HG03039 (cell line): ENCODE data around the gene MID1.

ENCODE experiments used
- ATAC-seq: cut with Tn5 transposase; IDR thresholded peaks from one replicate; pipeline ENCODE4 v1.9.1; 2021; ENCODE audit warnings: mild to moderate bottlenecking, moderate library complexity; ENCODE audit not compliant: unreplicated experiment

Gene MID1

DNA sequence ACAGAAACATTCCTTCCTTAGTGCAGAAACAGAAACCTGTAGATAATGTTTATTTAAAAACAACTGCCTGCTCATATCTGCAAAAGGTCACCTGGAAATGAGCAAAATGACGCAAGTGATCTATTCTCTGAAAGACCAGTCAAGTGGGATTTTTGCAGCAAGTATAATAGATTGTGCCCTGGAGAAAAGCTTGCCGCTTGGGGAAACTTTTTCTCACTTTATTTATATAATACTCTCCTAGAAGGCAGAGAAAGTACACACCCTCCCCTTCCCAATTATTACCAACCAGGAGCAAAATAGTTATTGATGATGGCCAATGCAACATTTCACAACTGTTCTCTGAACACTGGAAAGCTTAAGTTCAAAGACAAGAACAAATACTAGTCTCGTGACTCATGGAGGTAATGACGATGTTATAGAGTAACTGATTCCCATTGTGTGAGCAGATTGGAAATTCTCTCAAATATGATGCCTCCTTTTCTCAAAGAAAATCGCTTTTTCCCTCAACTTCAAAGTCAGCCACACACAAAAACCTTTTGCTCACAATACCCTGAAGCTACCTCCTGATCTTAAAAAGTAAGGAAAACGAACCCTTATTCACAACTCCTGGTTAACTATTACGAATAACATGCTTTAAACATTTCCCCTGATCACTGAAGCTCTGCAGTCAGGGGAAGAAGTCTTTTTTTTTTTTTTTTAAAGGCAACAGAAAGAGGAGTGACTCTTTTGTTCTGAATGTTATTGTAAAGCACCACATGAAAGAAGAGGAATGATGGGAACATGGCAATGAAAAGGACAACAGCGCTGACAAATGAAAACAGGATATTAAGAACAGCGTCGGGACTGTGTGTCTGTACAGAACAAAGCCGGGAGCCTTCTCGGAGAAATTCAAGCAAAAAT, 41.0 kb downstream of the MID1 start:
- no peak for ATAC-seq

DNA sequence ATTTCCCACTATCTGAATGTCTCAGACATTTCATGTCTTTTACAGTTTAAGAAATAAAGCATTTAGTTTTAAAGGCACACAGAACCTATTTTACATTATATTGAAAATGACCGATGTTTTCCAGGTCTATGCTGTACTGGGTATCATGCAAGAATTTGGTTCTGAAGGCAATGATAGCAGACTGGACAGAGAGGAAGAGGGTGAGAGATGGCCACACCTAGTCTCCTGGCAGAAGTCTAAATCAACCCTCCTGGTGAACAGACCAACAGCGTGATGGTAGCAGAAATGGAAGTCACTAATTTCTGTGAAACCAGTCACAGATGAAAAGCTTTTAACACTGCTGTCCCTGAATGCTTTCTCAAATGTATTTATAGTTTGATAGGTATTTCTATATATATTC, 41.9 kb downstream of the MID1 start:
- ATAC-seq, result no peak

DNA sequence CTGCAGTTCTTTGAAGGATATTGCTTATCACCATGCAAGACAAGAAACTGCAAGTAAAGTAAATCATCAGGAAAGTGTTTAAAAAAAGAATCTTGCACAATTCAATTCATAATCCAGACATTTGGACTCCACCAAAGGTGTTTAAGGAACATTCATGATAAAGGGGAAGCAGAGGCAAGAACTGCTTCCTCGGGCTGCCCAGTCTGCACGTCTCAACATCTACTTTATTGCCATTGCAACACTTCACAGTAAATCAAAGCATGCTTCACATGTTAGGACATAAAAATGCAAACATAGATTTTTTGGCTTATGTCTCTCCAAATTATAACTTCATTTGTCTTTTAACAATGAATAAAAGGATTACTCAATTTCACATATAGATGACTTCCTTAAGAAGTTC, 42.5 kb downstream of the MID1 start:
- ATAC-seq, result no peak

DNA sequence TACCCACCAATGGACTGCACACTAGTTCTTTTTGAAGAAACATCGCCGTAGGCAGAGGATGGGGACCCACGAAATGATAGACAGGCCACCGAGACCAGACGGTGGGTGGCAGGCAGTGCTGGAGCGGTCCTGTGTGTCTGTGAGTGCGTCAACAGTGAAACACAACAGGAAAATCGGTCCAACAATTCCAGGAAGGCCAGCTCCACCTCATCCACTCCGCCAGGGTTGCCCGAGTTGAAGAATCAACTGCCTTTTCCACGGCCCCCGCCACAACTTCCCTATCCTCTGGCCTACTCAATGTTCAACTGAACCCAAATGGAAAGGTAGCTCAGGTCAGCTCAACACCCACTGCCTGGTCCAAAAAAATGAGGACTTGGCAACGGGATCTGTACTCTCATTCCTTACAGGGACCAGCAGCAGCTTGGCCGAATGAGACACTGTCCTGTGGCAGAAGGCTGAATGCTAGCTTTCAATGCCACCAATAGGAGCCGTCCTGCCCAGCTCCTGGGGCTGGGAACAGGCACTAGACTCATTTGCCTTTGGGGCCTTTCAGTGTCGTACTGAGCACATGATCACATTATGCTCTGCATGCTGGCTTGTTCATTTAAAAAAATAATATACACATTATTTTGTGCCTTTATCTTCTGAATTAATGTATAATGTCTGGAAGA, 43.5 kb downstream of the MID1 start:
- ATAC-seq, result no peak

DNA sequence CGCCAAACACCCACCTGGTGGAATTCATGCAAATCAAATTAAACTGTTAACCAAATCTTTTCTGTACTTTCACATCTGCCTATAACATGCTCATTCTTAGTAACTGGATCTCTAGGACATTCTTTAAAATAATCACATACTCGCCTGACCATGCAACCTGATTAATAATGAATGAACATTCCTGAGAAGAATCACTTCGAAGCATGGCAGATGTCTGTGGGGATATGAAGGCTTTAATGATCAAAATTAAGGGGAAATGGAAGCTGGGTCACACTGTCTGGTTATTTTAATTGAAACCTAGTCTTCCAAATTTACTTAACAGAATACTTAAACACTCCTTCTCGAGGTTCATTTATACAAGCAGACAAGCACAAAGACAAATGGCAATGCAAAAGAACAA, 44.2 kb downstream of the MID1 start:
- ATAC-seq, result no peak

DNA sequence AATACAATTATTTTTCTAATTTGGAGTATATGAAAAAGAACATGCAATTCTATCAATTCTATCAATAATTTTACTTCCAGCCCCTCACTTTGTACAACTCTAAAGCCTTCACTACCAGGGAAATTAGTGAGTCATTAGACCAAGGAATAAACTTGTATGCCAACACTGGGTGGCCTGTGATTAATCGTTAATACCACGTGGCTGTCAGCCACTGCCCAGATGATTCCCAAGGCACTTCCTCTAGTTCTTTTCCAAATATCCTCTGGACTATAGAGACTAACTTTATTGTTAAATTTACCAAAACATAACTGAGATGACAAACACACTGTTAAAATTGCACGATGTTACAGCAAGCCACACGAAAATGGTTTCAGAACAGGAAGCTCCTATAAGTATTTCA, 45.7 kb downstream of the MID1 start:
- ATAC-seq, result no peak

DNA sequence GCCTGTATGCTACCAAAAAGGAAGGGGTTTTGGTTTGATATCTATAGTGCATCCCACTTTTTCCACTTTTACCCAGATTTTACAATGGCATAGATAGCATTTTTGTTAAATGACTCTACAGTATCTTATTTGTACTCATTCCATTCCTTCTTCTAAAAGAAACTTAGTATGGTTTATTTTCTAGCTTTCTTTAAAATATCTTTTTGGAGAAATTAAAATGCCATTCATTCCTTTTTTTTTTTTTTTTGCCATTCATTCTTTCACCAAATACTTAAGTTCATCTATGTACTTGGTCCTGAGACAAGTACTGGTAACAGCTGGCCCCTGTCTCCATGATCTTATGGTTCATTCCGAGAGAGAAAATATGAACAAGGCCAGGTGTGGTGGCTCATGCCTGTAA, 49.1 kb downstream of the MID1 start:
- ATAC-seq, result no peak

DNA sequence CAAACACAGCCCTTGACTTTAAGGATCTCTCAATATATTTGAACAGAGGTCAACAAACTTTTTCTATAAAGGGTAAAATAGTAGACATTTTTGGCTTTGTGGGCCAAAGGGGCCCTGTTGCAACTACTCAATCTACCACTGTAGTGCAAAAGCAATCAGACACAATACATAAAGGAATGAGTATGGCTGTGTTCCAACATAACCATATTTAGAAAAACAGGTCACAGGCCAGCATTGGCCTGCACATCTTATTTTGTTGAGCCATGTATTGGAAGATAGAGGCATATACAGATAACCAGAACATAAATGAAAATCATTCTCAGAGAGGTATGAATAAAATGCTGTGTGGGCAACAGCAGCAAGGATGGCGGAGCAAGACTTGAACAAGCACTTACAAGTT, 49.8 kb downstream of the MID1 start:
- no peak for ATAC-seq

DNA sequence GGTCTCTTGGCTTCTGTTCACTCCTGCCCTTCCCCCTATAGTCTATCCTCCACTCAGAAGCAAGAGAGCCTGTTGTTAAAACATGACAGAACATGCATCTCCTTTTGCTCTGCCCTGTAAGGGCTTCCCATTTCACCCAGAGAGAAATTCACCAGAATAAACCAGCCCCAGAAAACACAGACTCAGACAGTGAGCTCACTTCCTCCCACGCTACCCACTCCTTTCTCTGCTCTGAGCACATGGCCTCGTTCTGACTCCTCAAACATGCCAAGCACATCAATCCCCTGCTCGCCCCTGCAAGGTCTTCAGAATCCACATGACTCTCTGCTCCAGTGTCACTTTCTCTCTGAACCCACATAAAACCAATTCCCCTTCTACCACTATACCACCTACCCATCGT, 50.4 kb downstream of the MID1 start:
- ATAC-seq, result no peak

DNA sequence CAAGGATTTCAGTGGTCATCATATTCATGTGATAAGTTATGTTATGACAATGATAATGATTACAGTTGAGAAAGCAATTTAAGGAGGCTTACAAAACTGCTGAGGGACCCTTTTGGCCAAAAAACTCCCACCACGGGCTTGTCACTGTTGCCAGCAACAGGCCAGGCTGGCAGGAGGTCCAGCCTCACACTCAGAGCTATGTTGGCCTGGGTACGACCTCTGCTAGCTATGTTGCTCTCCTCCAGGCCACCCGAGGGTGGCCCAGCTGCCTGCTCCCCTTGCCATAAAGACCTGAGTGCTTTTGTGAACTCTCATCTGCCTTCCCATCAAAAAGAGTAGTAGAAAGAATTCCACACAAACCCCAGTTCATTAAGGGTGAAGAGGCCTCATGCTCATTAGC, 52.0 kb downstream of the MID1 start:
- ATAC-seq, result no peak

DNA sequence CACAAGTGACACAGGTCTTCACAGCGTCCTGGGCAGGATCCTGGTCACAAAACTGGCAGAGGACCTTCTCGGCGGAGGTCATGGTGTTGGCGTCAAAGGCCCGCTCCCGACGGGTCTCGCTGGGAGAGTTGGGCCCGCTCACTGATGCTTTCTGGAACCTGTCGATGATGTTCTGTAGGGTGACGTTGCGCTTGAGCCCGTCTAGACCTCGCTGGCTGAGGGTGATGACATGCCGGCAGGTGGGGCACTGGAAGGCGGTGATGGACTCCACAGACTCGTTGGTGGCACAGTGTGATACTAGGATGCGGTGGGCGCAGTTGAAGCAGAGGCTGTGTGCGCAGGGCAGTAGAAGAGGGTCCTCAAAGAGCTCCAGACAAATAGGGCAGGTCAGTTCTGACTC, 53.2 kb downstream of the MID1 start:
- no peak for ATAC-seq

DNA sequence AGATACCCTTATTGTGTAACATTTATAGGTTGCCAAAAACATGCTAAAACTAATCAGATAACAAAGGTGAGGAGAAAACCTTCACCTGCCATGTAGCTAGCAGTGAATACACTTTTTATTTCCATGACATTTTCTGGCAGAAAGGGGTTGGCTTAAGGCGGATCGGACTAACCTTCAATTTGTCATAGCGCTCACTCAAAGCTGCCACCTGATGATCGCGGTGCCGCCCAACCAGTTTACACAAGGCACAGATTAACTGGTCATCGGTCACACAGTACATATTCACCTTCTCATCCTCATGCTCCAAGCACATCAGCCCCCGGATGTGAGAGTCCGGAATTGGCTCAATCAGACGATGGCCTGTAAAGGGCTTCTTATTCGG, 53.7 kb downstream of the MID1 start:
- ATAC-seq, result no peak

DNA sequence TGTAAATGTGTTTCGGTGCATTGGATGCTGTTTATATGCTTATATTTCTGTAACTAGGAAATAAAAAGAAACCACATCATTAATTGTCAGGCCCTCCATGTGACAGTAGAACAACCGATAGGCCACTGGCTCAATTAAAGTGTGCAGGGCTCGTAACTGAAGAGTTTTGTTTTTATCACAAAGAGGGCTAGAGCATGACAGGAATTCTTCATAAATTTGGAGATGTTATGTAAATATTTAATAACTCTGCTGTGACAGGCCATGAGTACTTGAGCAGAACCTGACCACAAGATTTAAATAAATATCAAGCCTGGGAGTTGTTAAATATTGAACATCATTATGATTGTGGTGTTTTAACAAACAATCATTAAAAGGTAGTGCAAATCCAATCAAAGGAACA, 55.9 kb downstream of the MID1 start:
- no peak for ATAC-seq

DNA sequence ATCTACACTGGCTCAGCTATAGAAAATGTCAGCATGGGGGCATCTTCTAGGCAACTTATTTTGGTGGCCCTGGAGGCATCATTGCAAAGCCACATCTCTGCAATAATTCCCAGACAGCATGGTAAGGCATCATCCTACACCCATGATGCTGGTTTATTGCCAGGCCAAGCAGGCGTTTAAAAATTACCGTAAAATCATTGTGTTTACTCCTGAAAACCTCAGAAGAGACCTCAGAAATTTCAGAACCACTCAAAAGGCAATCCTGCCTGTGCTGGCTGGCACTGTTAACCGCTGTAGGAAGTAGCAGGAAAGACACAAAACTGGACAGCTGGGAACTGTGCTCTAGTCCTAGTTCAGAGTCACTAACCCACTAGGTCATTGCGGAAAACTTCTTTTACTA, 63.2 kb downstream of the MID1 start:
- no peak for ATAC-seq

DNA sequence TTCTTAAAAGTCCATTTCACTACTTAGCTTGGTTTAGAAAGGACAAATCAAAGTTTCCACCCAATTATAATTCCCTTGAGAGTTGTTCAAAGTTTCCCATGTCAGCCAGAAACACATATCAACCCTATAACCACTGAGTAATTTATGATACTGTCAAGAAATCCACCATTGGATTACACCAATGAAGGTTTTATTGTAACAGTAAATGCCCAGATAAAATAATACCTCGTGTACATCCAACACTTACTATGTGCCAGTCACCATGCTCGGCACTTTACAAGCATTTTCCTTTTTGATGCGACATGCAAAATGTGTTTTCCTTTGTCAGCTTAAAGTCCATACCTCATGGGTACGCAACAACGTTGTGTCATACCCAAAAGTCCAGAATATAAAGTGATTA, 64.0 kb downstream of the MID1 start:
- ATAC-seq, result no peak

DNA sequence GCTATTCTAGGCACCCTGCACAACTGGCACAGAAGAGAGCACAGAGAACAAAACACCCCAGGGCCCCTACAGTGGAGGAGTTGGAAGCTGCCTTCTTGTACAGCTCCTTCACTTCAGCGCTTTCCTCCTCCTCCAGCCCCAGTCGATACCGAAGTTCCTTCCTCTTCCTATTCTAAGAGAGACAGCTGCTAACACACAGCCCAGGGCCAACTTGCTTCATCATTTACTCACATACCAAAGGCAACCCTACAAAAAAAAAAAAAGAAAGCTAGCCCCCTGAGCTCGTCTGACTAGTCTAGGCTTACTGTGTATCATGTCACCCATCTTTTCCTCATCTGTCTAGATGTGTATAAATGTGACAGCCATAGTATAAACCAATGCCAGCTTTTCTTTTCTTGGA, 64.5 kb downstream of the MID1 start:
- no peak for ATAC-seq

DNA sequence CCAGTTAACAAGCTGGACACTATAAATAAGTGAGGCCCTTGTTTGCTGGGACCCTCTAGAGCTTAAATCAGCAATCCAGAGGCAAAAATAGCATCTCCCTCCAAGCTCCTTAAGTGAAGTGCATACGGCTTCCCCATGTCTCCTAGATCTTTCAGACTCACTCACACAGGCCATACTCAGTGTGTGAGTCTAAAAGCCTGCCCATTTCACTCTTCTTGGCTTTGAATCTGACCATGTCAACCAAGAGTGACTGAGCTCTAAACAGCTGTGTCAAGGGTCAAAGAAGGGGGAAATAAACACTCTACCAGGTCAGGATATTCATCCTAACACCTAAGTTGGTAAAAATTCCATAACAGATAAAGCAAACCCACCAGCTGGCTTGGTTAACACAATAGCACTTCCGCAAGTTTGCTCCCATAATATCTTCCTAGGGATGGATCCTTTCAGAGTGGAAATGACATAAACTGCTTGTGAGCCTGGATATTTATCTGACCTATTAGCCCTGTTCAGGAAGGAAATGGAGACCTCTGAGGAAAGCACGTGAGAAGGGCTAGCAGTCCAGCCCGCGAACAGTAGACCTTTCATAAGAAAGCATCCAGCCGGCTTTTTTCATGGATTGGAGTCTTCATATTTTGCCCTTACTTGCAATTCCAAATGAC, 65.6 kb downstream of the MID1 start:
- no peak for ATAC-seq

DNA sequence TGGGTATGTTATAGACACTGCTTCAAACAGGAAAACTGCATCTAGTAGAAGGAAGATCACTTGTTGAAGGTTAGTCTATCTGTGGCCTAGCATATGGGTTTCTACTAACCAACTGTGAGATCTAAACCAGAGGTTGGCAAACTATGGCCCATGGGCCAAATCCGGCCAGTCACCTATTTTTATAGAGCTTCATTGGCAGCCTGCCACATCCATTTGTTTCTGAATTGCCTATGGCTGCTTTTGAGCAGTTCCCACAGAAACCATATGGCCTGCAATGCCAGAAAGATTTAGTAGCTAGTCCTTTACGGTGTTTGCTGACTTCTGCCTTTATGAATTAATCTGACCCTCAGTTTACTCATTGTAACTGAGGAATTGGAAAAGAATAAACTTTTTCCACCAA, 71.1 kb downstream of the MID1 start:
- ATAC-seq, result no peak

DNA sequence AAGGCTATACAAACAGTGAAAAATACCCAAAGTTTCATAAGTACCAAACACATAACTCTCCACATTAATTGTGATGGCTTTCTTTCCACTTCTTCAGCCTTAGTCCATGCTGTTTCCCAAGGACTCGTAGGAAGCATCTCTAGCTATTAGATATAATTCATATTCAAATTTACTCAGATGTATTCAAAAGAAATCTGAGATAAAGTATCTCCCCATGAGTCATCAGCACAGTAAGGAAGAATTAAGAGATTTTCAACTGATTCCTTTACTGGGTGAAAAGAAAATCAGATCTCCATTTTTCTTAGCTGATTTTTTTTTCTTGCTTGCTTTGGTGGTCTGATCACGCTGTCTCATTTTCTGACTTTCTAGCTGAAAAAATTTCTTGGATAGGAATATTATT, 71.7 kb downstream of the MID1 start:
- no peak for ATAC-seq

DNA sequence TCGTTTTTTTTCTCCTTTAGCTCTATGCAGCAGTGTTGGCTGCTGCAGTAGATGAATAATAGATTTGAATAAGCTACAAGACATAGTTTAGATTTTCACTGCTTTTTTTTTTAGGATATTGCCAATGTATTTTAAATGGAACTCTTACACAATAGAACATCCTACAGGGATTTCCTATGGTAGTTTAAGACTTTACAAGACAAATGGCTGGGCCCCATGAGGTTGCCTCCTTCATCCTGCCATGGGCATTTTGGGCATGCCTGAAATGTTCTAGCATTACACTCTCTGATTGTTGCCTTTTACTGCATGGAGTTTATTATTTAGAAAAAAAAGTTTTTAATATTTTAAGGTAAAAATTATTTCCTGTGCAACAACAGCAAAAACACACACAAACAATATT, 74.5 kb downstream of the MID1 start:
- ATAC-seq, result no peak

DNA sequence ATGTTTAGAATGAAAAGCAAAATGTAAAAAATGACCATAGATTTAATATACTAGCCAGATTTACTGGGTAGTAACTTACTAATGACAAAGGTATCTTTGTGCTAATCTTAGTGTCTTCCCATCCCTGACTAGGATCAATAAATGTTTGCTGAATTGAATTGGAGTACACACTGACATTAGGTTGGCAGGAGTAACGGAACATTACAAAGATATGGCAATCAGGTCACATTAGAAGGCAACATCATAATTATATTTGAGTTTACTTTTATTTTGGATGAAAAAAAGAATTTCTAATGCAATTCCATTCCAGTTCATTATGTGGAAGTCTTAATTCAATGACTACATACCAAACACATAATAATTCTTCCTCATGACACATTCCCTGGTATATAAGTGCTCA, 77.8 kb downstream of the MID1 start:
- ATAC-seq, result no peak

DNA sequence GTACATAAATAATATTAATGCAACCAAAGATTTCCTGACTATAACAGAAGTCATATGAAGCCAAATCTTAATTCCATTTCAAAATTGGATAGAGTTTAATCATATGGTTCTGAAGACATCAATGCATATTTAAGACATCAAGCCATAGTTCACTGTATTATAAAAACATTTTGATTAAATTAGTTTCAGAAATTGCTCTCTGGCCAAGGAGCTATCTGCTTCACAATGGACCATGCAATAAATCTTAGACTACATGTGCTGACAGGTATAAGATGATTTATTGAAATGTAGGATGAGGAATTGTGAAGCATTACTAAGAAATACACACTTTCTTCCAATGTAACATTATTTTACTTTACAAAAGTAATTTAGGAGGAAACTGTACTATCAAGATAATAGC, 81.6 kb downstream of the MID1 start:
- no peak for ATAC-seq
